Small intestine (tissue), 7 donors: ENCODE measurements around the gene G2E3. TPM values are rescaled to one million over a fixed set of nuclear protein-coding genes. Genes with fewer than 3 reads are reported as not detected.
"Not testable (repeated sequence)": the region's sequence is repeated elsewhere in the genome, so short reads cannot be mapped to it uniquely, and the experiment has no call there.

ENCODE experiments used
- DNase-seq, 2 donors: peaks; one replicate each; pipeline versions ENCODE4 v3.0.0 to v3.0.0-alpha.2; 2013
- FAIRE-seq: peaks from 2 replicates; lab custom pipeline; 2012; peaks lifted over from hg19 to GRCh38; lab: Jason Lieb, UNC
- H3K27ac ChIP-seq, 3 donors: one replicate each; pipeline ENCODE4 v1.5.1; 2013; ENCODE audit warnings: low read length in 2 of 3, mild to moderate bottlenecking in 2 of 3, control low read depth in 1 of 3, inconsistent platforms in 1 of 3, low read depth in 1 of 3, moderate library complexity in 1 of 3
- H3K27me3 ChIP-seq, 3 donors: one replicate each; pipeline ENCODE4 v1.6.1; 2013; ENCODE audit warnings: low read length in 3 of 3, inconsistent platforms in 1 of 3; ENCODE audit not compliant: control insufficient read depth in 3 of 3, insufficient read depth in 3 of 3
- H3K36me3 ChIP-seq, 3 donors: one replicate each; pipeline ENCODE4 v1.6.1; 2013; ENCODE audit warnings: low read length in 3 of 3, inconsistent platforms in 1 of 3, low read depth in 1 of 3, mild to moderate bottlenecking in 1 of 3, moderate library complexity in 1 of 3; ENCODE audit not compliant: control insufficient read depth in 3 of 3, insufficient read depth in 2 of 3
- H3K4me1 ChIP-seq, 3 donors: one replicate each; pipeline ENCODE4 v1.6.1; 2013; ENCODE audit warnings: low read length in 2 of 3, inconsistent platforms in 1 of 3, low read depth in 1 of 3, mild to moderate bottlenecking in 1 of 3, moderate library complexity in 1 of 3; ENCODE audit not compliant: control insufficient read depth in 3 of 3, insufficient read depth in 2 of 3
- H3K4me3 ChIP-seq, 3 donors: one replicate each; pipeline ENCODE4 v1.5.1; 2013; ENCODE audit warnings: low read length in 3 of 3, control low read depth in 1 of 3, inconsistent platforms in 1 of 3, low read depth in 1 of 3, mild to moderate bottlenecking in 1 of 3, moderate library complexity in 1 of 3
- H3K9me3 ChIP-seq, 2 donors: one replicate each; pipeline ENCODE4 v1.6.1; 2013; ENCODE audit warnings: low read depth in 1 of 2, low read length in 1 of 2; ENCODE audit not compliant: control insufficient read depth in 2 of 2, insufficient read depth in 1 of 2
- WGBS, 3 donors: extraction: QIAGEN DNeasy Blood & Tissue Kit; methylation state at CpG; one replicate each; pipeline ENCODE4 v1.1.7; 2013; 5-methylcytosine and 5-hydroxymethylcytosine counted together
- polyA plus RNA-seq, 4 donors: library from polyadenylated mRNA; stranded (reverse) in 3 of 4; unstranded in 1 of 4; fragments of 200-250 nt in 3 of 4; fragments of 120-200 nt in 1 of 4; gene quantifications; one replicate each; pipeline versions ENCODE4 v1.2.1 to v1.2.3, GENCODE V29; 2013
- donor health status: healthy with polysubstance abuse.
- donor health status: control.
- donor health status: control.
- donor health status: Bipolar disorder and iron deficiency.
- donor health status: healthy.

The G2E3 gene
- polyA plus RNA-seq, 4 donors: 2.2 to 14.4 (median 3.6) TPM

- DNase-seq: no peak
- H3K4me3 ChIP-seq: no peak overlapping the region
- no peak overlapping the region for H3K27ac ChIP-seq
- no peaks in the 10 kb centered on the region for H3K4me1 ChIP-seq
- no peaks in the 10 kb centered on the region for H3K36me3 ChIP-seq
- peaks cover 0 to 2% (median 0%) of the 10 kb centered on the region in 3 donors for H3K27me3 ChIP-seq
- 94 to 96% (median 96%) methylated on average over 7 of the region's 7 CpGs for WGBS, 3 donors
- FAIRE-seq: no peak
- peaks cover 0 to 5% of the 10 kb centered on the region in 2 donors for H3K9me3 ChIP-seq
Observed at GRCh38 chr14:30527196-30527595, 31.8 kb upstream of the G2E3 start.

GRCh38 chr14:30528119-30528518 is 30.8 kb upstream of the G2E3 start:
- 85 to 90% (median 88%) methylated on average over 5 of the region's 5 CpGs for WGBS, 3 donors
- no peaks in the 10 kb centered on the region for H3K4me1 ChIP-seq

GRCh38 chr14:30528778-30529642 is 29.9 kb upstream of the G2E3 start:
- no peak for DNase-seq
- no peak for FAIRE-seq
- WGBS, 3 donors: 88 to 95% (median 92%) methylated on average over 12 of the region's 12 CpGs

More at GRCh38 chr14:30528119-30528518, 30.8 kb upstream of the G2E3 start:
- Histone ChIP-seq H3K9me3 (peaks cover 0 to 5% of the 10 kb centered on the region in 2 donors), H3K27ac (no peak overlapping the region), H3K36me3 (no peaks in the 10 kb centered on the region), H3K27me3 (peaks cover 0 to 2% (median 0%) of the 10 kb centered on the region in 3 donors), H3K4me3 (no peak overlapping the region)
- DNase-seq (no peak), FAIRE-seq (no peak)

GRCh38 chr14:30532264-30532663 is 26.7 kb upstream of the G2E3 start:
- FAIRE-seq: no peak
- WGBS, 3 donors: 17 to 65% (median 46%) methylated on average over 5 of the region's 5 CpGs

More at GRCh38 chr14:30528778-30529642, 29.9 kb upstream of the G2E3 start:
- Histone ChIP-seq H3K27ac (no peak overlapping the region), H3K36me3 (no peaks in the 10 kb centered on the region), H3K4me3 (no peak overlapping the region), H3K27me3 (peaks cover 0 to 2% (median 0%) of the 10 kb centered on the region in 3 donors), H3K9me3 (peaks cover 0 to 5% of the 10 kb centered on the region in 2 donors), H3K4me1 (no peaks in the 10 kb centered on the region)

GRCh38 chr14:30533126-30533525 is 25.8 kb upstream of the G2E3 start:
- no peaks in the 10 kb centered on the region for H3K27me3 ChIP-seq
- H3K27ac ChIP-seq: no peak overlapping the region
- no peaks in the 10 kb centered on the region for H3K9me3 ChIP-seq
- H3K4me3 ChIP-seq: no peak overlapping the region
- DNase-seq (no peak), FAIRE-seq (no peak)
- H3K4me1 ChIP-seq: no peaks in the 10 kb centered on the region
- 89 to 100% (median 100%) methylated on average over 1 of the region's 1 CpG for WGBS, 3 donors
- H3K36me3 ChIP-seq: no peaks in the 10 kb centered on the region

More at GRCh38 chr14:30532264-30532663, 26.7 kb upstream of the G2E3 start:
- H3K27me3 ChIP-seq: no peaks in the 10 kb centered on the region
- no peak overlapping the region for H3K4me3 ChIP-seq
- DNase-seq: peak; percentile 64 to 73
- no peak overlapping the region for H3K27ac ChIP-seq
- H3K36me3 ChIP-seq: no peaks in the 10 kb centered on the region
- peaks cover 0 to 2% of the 10 kb centered on the region in 2 donors for H3K9me3 ChIP-seq
- H3K4me1 ChIP-seq: no peaks in the 10 kb centered on the region

GRCh38 chr14:30541318-30541717 is 17.6 kb upstream of the G2E3 start:
- Histone ChIP-seq H3K4me3 (no peak overlapping the region), H3K27me3 (no peaks in the 10 kb centered on the region), H3K27ac (no peak overlapping the region), H3K36me3 (no peaks in the 10 kb centered on the region), H3K4me1 (no peaks in the 10 kb centered on the region), H3K9me3 (peaks cover 0 to 3% of the 10 kb centered on the region in 2 donors)
- FAIRE-seq (no peak), DNase-seq (no peak)
- WGBS, 3 donors: 90 to 97% (median 96%) methylated on average over 1 of the region's 1 CpG

GRCh38 chr14:30546735-30547134 is 12.2 kb upstream of the G2E3 start:
- H3K36me3 ChIP-seq, H3K27ac ChIP-seq: not testable (repeated sequence)

GRCh38 chr14:30547388-30548048 is 11.4 kb upstream of the G2E3 start:
- 95 to 96% (median 96%) methylated on average over 38 to 40 of the region's 40 CpGs for WGBS, 3 donors
- H3K9me3 ChIP-seq: peaks cover 0 to 6% of the 10 kb centered on the region in 2 donors
- FAIRE-seq: no peak

More at GRCh38 chr14:30546735-30547134, 12.2 kb upstream of the G2E3 start:
- not testable (repeated sequence) for FAIRE-seq, H3K4me3 ChIP-seq, H3K9me3 ChIP-seq, DNase-seq, H3K4me1 ChIP-seq, H3K27me3 ChIP-seq
- WGBS, 3 donors: 90 to 93% (median 90%) methylated on average over 4 of the region's 4 CpGs

More at GRCh38 chr14:30547388-30548048, 11.4 kb upstream of the G2E3 start:
- no peaks in the 10 kb centered on the region for H3K27me3 ChIP-seq
- DNase-seq: no peak
- H3K4me3 ChIP-seq: no peak overlapping the region
- no peaks in the 10 kb centered on the region for H3K4me1 ChIP-seq
- H3K36me3 ChIP-seq: no peaks in the 10 kb centered on the region
- no peak overlapping the region for H3K27ac ChIP-seq
